Measurements from ENCODE around the gene FLT4.

The FLT4 gene

GRCh38 chr5:180625791-180626660, 23.4 kb downstream of the FLT4 start:
- DNase-seq (ENCODE audit: low spot score) = no peak

GRCh38 chr5:180625125-180625790, 24.1 kb downstream of the FLT4 start:
- DNase-seq (ENCODE audit: low spot score) = no peak

DNA sequence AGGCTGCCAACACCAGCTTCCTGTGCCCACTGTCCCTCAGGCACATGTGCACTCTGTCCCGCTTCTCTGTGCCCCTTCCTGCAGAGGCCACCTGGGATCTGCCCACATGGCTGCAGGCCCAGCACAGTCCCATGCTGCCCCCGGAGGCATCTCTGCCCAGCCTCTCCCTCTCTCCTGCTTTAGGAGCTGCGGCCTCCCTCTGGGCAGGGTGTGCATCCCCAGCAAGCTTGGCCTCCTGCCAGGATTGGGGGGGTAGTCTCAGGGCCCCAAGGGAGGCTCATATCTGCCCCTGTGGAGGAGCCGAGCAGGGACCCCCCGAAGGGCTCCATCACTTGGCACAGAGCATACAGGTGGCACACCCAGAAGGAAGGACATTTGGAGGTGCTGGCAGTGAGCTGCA, 24.8 kb downstream of the FLT4 start:
- no peak for DNase-seq (ENCODE audit: low spot score)

DNA sequence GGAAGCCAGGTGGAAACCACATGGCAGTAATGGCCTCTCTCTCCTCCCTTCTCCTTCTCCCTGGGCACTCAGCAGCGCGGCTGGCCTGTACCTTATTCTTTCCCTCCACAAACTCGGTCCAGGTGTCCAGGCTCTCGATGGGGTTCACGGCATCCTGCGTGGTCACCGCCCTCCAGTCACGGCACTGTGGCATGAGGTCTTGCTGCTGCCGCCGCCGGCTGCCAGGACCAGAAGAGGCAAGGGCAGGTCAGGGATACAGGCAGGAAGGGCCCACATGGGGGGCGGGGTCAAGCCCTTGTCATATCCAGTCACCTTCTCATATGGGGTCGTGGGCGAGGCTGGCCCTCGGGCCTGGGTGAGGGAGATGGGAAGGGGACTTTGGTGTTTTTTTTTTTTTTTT, 25.6 kb downstream of the FLT4 start:
- no peak for DNase-seq (ENCODE audit: low spot score)

DNA sequence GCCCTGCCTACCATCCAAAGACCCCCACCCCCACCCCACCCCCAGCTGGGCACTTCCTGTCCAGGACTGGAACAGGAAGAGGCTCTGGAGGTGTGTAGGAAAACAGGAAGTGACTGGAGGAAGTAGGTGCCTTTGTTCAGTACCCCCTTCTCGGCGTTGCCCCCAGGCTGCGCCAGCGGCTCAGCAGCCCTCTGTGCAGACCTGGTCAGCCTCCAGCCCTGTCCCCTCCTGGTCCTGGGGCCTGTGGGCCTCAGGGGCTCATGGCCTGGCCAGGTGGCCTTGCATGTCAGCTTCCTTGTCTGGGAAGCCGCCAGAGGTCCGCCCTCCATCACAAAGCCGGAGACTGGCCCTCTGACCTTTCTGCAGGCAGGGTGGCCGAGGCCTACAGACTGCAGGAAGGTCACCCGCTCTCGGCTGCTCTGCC, 26.0 kb downstream of the FLT4 start:
- no peak for DNase-seq (ENCODE audit: low spot score)

DNA sequence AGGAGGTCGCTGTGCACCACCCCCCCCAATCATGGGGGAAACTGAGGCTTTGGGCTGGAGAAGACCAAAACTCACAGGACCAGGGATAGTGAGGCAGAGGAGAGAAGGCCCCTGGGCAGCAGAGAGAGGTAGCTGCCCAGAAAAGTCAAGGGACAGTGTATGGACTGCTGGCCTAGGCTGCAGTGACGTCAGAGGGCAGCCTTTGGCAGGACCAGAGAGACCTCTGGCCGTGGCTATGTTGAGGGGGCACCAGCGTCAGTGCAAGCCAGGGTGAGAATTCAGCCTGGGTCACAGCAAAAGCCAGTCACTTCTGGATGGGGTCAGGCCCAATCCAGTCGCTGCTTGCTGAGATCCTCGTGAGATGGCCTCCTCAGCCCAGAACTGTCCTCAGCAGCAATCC, 26.5 kb downstream of the FLT4 start:
- DNase-seq (ENCODE audit: low spot score) = no peak

DNA sequence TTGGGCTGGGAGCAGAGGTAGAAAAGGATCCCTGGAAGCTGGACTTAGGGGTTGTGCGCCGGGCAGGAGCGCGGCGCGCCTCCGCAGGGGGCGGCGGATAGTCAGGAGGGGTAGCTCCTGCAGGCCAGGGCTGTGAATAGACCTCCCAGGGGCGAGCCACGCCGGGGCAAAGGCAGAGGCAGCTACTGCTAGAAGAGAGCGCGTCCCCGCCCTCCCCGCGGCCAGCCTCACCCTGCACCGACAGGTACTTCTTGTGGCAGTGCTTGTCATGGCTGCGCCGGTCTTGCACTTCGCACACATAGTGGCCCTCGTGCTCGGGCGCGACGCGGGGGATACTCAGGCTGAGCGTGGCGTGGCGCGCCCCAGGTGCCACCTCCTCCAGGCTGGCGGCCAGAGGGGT, 28.1 kb downstream of the FLT4 start:
- no peak for DNase-seq (ENCODE audit: low spot score)

- no peak for DNase-seq (ENCODE audit: low spot score)
These were observed 29.4 kb downstream of the FLT4 start for GRCh38 chr5:180620014-180620413.

DNA sequence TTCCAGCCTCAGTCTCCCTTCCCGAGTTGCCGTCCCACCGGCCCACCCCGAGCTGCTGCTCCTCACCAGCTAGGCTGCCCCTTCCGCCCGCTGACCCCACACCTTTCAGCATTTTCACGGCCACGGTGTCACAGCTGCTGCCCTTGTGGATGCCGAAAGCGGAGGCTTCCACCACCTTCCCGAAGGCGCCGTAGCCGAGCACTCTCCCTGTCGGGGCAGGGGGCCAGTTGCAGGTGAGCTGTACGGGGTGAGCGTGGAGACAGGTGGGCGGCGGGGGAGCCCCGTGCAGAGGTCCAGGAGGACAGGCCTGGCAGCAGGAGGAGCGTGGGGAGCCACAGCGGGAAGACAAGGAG, 29.9 kb downstream of the FLT4 start:
- DNase-seq (ENCODE audit: low spot score) = no peak

DNA sequence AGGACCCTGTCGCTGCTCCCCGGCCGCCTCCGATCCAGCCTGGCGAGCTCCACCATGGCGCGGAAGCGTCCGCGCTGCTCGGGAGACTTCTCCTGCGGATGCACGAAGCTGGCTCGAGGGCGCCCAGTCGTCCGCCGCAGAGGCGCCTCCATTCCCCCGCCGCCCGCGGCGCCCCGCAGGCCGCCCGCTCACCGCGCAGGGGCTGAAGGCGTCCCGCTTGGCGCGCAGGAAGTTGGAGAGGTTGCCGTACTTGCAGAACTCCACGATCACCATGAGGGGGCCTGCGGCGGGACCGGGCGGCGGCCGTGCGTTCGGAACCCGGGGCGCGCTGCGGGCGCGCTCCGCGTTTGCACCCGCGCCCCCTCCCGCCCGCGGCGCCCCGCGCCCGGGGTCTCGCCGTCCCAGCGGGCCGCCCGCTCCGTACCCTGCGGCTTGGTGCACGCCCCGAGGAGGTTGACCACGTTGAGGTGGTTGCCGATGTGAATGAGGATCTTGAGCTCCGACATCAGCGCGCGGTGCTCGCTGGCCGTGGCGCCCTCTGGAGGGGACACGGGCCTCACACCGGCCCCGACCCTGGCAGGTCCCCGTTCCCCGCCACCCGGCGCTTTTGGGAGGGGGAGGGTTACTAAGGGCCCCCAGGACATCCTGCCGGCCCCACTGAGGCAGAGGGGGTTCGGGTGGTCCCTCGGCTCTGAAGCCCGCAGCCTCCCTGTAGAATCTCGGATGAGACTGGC, 30.4 kb downstream of the FLT4 start:
- DNase-seq (ENCODE audit: low spot score) = no peak

DNA sequence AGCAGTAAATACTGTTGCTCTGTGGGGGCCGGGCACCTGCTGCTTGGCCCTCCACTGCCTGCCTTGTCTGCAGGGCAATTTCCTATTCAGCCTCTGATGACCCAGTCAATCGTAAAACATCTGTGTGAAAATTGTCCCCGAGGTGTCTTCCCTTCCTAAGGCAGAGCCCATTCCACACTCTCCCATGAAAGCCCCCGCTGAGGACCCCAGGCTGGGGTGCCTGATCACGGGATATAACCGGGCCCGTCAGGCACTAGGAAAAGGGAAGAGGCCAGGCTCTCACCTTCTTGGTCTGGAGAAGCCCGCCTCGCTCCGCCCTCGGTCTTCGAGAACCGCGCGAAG, 30.9 kb downstream of the FLT4 start:
- no peak for DNase-seq (ENCODE audit: low spot score)

GRCh38 chr5:180613814-180614188, 35.6 kb downstream of the FLT4 start:
- no peak for DNase-seq (ENCODE audit: low spot score)

GRCh38 chr5:180613188-180613813, 36.1 kb downstream of the FLT4 start:
- no peak for DNase-seq (ENCODE audit: low spot score)

DNA sequence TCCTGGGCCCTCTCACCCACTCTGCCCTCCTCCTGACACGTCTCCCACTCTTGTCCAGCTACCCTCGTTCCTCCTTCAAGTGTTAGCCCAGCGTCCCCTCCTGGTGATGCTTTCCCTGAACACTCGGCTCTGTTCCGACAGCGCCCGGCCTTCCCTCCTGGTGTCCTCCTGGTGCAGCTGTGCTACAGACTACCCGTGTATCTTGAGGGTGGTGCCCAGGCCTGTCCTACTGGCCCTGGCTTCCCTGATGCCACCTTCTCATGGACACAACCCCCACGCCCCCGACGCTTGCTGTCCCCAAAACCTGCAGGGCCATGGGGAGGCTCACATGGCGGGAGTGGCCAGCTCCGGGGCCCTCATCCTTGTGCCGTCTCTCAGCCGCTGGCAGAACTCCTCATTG, 36.7 kb downstream of the FLT4 start:
- DNase-seq (ENCODE audit: low spot score) = no peak

DNA sequence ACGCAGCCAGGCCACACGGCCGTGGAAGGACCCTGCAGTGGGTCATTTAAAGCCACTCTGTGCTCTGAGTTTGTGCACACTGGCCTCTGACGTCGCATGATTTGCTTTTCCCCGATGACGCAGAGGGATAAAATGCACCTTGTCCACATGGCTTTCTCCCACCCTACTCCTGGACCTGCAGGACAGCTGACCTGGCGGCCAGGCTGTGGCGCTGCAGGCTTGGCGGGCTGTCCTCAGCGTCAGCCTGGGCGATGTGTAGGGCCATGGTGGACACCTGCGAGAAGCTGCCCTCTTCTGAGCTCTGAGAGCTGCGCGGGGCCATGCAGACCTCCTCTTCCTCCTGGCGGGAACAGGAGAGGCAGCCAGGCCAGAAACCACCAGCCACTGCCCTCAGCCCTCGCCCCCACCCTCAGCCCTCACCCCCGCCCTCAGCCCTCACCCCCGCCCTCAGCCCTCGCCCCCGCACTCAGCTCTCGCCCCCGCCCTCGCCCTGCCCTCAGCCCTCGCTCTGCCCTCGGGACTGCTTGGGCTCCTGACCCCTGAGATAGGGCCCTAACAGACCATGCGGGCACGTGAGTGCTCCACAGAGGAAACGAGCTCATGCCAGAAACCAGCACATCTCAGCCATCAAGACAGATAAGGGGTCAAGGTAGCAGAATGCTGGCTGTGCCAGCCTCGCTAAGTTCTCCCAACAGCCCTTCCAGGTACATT, 38.1 kb downstream of the FLT4 start:
- no peak for DNase-seq (ENCODE audit: low spot score)

- no peak for DNase-seq (ENCODE audit: low spot score)
These were observed 39.4 kb downstream of the FLT4 start for GRCh38 chr5:180609817-180610550.

- DNase-seq (ENCODE audit: low spot score) = no peak
These were observed 40.0 kb downstream of the FLT4 start for GRCh38 chr5:180609386-180609785.

GRCh38 chr5:180608572-180609310, 40.7 kb downstream of the FLT4 start:
- no peak for DNase-seq (ENCODE audit: low spot score)

GRCh38 chr5:180607861-180608571, 41.4 kb downstream of the FLT4 start:
- DNase-seq (ENCODE audit: low spot score) = no peak

DNA sequence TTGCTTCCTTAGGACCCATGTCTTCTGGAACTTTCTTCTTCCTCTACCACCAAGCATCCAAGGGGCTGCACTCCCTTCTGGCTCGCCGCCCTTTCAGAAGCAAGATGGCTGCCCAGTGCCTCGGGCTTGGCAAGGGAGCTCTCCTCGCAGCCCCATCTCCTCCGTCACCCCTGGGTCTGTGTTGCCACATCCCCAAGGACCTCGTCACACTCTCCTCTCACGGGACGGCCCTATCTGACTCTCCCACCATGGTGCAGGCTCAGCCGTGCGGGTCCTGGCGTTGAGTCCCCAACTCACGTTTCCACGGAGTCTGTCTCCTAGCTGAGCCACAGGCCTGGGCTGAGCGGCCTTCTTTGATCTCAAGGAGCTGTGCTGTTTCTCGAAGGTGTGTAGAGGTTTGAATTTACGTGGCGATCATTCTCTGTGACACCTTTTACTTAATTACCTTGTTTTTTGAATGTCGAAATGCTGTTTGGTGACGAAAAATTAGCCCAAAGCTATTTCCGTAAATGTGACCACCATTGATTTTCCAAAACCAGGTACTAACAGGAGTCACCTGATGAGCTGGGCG, 43.1 kb downstream of the FLT4 start:
- no peak for DNase-seq (ENCODE audit: low spot score)

All from SW480 (cell line).